ENCODE results near the gene AADACL2. TPM values are rescaled to one million over a fixed set of nuclear protein-coding genes. Genes with fewer than 3 reads are reported as not detected.

AADACL2 gene
- total RNA-seq, 2 experiments from 2014 or later, result not detected

DNA sequence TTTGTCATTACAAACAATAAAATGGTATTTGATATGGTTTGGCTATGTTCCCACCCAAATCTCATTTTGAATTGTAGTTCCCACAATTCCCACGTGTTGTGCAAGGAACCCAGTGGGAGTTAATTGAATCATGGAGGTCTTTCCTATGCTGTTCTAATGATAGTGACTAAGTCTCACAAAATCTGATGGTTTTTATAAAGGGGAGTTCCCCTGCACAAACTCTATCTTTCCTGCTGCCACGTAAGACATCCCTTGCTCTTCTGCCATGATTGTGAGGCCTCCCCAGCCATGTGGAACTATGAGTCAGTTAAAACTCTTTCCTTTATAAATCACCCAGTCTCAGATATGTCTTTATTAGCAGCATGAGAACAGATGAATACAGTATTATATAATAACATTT lies 64.7 kb downstream of the AADACL2 start:
- no peaks in the 10 kb centered on the region for H3K27me3 Mint-ChIP-seq
- no peaks in the 10 kb centered on the region for H3K9me3 Mint-ChIP-seq (ENCODE audit: low read depth)
- no peaks in the 10 kb centered on the region for H3K36me3 Mint-ChIP-seq
- ATAC-seq (no peak), DNase-seq (no peak)
- no peak overlapping the region for H3K27ac Mint-ChIP-seq
- H3K4me3 Mint-ChIP-seq, result no peak overlapping the region
- no peaks in the 10 kb centered on the region for H3K4me1 Mint-ChIP-seq
- CTCF ChIA-PET, result no interaction called here

- no peak overlapping the region for H3K27ac Mint-ChIP-seq
These were observed 66.7 kb downstream of the AADACL2 start for GRCh38 chr3:151800431-151800830.

GRCh38 chr3:151804267-151804666 lies 70.5 kb downstream of the AADACL2 start:
- DNase-seq (no peak), ATAC-seq (no peak)
- Mint-ChIP-seq H3K4me1 (no peaks in the 10 kb centered on the region), H3K4me3 (no peak overlapping the region), H3K27me3 (no peaks in the 10 kb centered on the region), H3K9me3 (ENCODE audit: low read depth) (peaks cover 7% of the 10 kb centered on the region), H3K36me3 (no peaks in the 10 kb centered on the region), H3K27ac (no peak overlapping the region)
- CTCF ChIA-PET, result interaction anchor here (0.6 kb wide), 1 partner anchor 950 kb away, joined by 3 read pairs; no protein-coding TSS in a partner anchor

More at GRCh38 chr3:151800431-151800830, 66.7 kb downstream of the AADACL2 start:
- CTCF ChIA-PET, result no interaction called here
- DNase-seq (no peak), ATAC-seq (no peak)
- no peaks in the 10 kb centered on the region for H3K27me3 Mint-ChIP-seq
- H3K4me3 Mint-ChIP-seq, result no peak overlapping the region
- no peaks in the 10 kb centered on the region for H3K4me1 Mint-ChIP-seq
- no peaks in the 10 kb centered on the region for H3K9me3 Mint-ChIP-seq (ENCODE audit: low read depth)
- H3K36me3 Mint-ChIP-seq, result no peaks in the 10 kb centered on the region

DNA sequence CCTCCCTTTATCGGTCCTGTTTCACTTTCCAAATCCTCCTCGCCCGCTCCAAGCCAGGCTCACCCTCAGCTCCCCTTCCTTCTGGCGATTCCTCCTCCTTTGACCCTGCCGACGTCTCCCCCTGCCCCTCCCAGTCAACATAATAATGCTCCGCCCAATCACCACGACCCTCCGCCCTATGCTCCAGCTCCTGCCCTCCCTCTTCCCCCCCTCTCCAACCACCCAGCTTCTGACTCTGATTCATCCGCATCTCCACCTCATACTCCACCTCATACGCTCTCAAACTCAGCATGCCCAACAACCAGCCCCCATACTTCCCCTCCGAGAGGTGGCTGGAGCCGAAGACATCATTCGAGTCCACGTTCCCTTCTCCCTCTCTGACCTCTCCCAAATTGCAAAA lies 73.1 kb downstream of the AADACL2 start:
- Mint-ChIP-seq H3K27ac (no peak overlapping the region), H3K4me3 (no peak overlapping the region), H3K36me3 (no peaks in the 10 kb centered on the region), H3K4me1 (no peaks in the 10 kb centered on the region), H3K27me3 (no peaks in the 10 kb centered on the region), H3K9me3 (ENCODE audit: low read depth) (peaks cover 7% of the 10 kb centered on the region)
- CTCF ChIA-PET, result interaction anchor here (0.6 kb wide), 1 partner anchor 32 kb away, joined by 3 read pairs; no protein-coding TSS in a partner anchor
- no peak for DNase-seq
- no peak for ATAC-seq

Other genes with a start within 250 kb of the AADACL2 start
- gene AADAC, start 80.2 kb downstream of the AADACL2 start, total RNA-seq, result not detected
- gene SUCNR1, start 139.7 kb downstream of the AADACL2 start, total RNA-seq, result not detected